ENCODE data around the gene LSS.
A peak's percentile ranks its signal among the peaks of the same experiment; 100 is the strongest.
"Not testable (repeated sequence)": the region's sequence is repeated elsewhere in the genome, so short reads cannot be mapped to it uniquely, and the experiment has no call there.

LSS gene

DNA sequence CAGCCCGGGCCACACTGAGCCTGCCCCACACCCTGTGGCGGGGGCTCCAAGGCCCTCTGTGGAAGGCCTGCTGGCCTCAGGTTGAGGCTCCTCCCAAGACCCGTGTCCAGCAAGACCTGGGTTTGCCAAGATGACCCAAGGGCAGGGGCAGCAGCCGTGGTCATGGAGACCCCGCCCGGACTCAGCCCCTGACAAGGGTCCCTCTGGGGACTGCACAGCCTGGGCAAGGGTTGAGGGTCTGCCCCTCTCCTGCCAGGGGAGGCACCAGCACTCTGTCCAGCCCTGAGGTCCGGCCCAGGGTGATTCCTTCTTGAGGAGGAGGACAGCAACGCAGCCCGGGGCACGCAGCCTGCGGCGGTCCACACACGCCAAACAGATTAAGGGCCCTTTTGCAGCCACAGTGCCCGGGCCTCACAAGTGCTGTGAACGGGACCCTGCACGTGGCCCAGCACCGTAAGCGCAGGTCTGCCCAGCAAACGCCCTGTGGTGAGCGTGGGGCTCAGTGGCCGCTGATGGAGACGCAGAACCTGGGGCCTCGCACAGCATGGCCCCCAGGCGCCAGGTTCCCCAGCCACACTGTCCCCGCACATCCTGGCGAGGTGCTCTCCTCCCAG, 47.7 kb downstream of the LSS start:
- intact Hi-C loops (cut with DNase I) = no loop called here
- peak in 3 of 10 donors; percentile 6 to 83 (median 63) for DNase-seq

DNA sequence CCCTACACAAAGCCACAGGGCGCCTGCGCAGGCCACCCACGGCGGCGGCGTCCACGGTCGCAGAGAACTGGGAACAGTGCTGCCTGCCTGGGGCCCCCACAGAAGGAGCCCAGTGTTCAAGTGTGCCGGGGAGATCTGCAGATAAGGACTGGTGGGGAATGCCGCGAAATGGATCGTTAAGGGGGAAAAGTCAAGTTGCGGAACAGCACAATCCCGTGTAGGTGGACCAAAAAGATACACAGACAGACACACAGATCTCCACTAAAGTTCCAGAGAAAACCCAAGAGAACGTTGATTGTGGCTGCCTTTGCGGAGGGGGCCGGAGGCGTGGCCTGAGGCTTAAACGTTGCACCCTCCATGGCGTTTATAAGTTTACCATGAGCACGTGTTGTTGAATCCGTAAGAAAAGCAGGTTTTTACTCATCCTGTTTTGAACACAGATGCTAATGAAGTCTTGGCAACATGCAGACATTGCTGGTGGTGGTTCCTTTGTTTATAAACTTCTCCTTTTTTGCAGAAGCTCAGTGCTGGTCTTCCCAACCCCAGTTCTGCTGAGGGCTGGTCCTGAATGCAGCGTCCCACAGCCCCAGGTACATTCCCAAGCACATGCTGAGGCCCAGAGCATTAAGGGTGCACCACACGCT, 48.4 kb downstream of the LSS start:
- DNase-seq = peak in 1 of 10 donors; percentile 68
- intact Hi-C loops (cut with DNase I) = no loop called here

DNA sequence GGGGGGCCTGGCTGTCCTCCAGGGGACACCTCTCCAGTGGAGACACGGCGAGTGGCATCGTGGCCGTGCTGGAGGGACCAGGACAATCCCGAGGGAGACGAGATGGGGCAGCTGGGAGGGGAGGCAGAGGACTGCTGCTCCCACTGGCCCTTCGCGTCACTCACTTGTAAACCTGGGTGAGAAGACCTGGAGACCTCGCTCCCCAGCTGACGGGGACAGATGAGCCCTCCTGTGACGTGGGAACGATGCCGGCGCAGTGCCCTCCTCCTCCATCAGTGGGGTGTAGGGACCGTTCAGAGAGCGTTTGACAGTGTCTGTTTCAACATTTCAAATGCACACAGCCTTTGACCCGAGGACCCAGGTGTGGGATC, 48.9 kb downstream of the LSS start:
- intact Hi-C loops (cut with DNase I) = no loop called here
- peak in 3 of 10 donors; percentile 5 to 75 (median 58) for DNase-seq

DNA sequence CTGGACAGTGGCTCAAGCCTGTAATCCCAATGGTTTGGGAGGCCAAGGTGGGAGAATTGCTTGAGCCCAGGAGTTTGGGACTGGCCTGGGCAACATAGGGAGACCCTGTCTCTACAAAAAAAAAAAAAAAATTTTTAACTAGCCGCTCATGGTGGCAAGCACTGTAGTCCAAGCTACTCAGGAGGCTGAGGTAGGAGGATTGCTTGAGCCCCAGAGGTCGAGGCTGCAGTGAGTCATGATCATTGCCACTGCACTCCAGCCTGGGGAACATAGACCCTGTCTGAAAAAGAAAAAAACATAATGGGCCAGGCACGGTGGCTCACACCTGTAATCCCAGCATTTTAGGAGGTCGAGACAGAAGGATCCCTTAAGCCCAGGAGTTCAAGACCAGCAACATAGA, 49.6 kb downstream of the LSS start:
- intact Hi-C loops (cut with DNase I) = no loop called here
- DNase-seq = peak in 1 of 10 donors; percentile 21

DNA sequence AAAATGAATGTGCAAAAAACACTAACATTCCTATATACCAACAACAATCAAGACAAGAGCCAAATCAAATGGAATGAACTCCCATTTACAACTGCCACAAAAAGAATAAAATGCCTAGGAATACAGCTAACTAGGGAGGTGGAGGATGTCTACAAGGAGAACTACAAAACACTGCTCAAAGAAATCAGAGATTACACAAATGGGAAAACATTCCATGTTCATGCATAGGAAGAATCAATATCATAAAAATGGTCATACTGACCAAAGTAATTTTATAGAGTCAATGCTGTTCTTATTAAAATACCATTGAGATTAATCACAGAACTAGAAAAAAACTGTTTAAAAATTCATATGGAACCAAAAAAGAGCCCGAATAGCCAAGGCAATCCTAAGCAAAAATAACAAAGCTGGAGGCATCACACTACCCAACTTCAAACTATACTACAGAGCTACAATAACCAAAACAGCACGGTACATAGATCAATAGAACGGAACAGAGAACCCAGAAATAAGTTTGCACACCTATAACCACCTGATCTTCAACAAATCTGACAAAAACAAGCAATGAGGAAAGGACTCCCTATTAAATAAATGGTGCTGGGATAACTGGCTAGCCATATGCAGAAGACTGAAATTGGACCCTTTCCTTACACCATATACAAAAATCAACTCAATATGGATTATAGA, 52.0 kb downstream of the LSS start:
- DNase-seq; intact Hi-C loops (cut with DNase I): not testable (repeated sequence)

DNA sequence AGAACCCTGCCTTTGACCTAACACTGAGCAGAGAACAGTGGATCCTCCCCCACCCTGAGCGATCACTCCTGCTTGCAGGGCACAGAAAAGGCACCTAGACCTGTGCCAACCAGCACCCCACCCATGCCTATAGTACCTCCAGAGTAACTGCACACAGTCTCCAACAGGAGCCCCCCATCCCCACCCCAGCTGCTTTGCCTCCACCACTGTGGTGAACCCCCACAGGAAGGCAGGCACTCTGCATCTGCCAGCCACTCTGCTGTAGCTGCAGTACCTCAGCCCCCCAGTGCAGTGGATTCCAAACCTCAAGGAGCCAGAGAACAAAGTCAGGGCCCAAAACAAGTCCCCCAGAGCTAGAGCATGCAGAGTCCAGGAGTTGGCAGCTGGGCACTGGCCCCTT, 55.0 kb downstream of the LSS start:
- peak in 1 of 10 donors; percentile 3 for DNase-seq
- intact Hi-C loops (cut with DNase I) = no loop called here

DNA sequence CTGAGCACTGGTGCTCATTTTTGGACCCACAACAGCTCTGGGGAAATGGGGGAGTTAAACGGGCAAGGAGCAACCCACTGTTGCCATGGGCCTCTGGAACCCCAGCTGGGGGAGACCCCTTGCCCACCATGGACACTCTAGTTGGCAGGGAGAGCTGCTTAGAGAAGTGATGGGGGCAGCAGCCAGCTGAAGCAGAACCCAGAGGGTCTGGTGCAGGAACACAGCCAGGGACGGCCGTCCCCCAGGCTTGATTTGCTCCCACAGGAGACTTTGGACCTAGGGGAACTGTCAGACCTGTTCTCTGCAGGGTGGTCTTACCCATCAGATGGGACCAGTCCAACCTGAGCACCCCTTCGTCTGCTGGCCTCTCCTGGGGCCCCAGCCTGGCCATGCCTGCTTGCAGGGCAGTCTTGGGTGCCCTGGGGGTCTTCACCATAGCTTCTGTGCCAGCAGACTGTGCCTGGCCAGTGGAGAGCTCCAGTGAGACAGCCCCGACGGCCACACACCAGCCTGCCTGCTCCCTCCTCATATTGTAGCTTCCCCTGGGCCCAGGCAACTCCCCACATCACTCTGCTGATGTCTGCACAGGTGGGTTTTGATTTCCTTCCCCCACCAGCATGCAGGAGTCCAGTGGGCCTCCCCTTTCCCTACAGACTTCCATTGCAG, 55.6 kb downstream of the LSS start:
- peak in 1 of 10 donors; percentile 60 for DNase-seq
- intact Hi-C loops (cut with DNase I) = no loop called here

DNA sequence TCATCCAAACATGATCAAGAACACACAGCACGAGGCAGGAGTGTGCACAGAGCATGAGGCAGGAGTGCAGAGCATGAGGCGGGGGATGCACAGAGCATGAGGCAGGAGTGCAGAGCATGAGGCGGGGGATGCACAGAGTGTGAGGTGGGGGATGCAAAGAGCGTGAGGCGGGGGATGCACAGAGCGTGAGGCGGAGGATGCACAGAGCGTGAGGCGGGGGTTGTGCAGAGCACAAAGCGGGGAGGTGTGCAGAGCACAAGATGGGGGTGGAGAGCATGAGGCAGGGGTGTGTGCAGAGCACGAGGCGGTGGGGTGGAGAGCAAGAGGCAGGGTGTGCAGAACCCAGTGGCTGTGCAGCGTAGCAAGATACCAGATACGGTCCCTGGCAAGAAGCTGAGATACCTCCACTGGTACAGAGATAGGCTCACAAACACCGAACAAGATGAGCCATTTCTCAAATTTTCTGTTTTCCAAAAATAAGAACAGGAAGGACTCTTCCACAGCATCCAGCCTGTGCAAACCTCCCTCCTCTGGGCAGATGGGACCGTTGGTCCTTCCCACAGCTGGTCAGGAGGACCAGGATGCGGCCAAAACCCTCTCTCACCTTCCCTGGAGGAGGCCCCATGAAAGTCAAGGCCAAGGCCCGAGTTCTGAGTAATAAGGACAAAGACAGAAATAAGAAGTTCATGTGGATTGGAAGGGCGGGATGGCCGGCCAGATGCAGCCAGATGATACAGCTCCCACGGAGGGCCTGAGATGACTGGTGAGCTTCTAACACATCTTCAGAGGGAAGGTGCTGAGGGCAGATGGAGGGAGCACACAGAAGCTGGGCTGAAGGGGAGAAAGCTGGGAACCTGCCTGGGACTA, 56.3 kb downstream of the LSS start:
- intact Hi-C loops (cut with DNase I) = no loop called here
- peak in 2 of 10 donors; percentile 68 to 71 for DNase-seq

DNA sequence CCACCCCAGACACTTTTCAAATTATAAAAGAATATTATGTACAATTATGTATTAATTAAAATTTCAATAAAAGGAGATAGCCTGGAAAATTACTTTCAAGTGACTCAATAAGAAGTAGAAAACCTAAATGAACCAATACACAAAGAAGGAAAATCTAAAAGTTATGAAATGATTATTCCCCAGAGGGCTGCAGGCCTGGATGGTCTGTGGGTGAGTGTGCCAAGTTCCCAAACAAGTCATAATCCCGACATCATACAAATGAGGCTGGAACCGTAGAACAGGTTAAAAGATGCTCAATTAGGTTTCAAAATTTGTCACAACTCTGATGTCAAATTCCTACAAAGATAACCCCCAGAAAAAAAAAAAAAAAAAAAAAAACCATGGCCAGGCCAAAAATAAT, 57.0 kb downstream of the LSS start:
- intact Hi-C loops (cut with DNase I) = no loop called here
- no peak for DNase-seq

DNA sequence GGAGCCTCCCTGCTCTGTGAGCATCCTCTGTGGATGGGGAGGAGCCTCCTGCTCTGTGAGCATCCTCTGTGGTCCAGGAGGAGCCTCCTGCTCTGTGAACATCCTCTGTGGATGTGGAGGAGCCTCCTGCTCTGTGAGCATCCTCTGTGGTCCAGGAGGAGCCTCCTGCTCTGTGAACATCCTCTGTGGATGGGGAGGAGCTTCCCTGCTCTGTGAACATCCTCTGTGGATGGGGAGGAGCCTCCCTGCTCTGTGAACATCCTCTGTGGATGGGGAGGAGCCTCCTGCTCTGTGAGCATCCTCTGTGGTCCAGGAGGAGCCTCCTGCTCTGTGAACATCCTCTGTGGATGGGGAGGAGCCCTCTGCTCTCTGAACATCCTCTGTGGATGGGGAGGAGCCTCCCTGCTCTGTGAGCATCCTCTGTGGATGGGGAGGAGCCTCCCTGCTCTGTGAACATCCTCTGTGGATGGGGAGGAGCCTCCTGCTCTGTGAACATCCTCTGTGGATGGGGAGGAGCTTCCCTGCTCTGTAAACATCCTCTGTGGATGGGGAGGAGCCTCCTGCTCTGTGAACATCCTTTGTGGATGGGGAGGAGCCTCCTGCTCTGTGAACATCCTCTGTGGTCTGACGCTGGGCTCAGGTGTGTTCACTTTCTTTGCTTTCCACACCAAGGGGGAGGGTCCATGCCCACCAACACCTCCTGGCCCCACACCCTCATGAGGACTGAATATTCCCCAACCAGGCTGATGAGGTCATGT, 58.0 kb downstream of the LSS start:
- peak in 3 of 10 donors; percentile 6 to 65 (median 33) for DNase-seq
- intact Hi-C loops (cut with DNase I) = not testable (repeated sequence)

DNA sequence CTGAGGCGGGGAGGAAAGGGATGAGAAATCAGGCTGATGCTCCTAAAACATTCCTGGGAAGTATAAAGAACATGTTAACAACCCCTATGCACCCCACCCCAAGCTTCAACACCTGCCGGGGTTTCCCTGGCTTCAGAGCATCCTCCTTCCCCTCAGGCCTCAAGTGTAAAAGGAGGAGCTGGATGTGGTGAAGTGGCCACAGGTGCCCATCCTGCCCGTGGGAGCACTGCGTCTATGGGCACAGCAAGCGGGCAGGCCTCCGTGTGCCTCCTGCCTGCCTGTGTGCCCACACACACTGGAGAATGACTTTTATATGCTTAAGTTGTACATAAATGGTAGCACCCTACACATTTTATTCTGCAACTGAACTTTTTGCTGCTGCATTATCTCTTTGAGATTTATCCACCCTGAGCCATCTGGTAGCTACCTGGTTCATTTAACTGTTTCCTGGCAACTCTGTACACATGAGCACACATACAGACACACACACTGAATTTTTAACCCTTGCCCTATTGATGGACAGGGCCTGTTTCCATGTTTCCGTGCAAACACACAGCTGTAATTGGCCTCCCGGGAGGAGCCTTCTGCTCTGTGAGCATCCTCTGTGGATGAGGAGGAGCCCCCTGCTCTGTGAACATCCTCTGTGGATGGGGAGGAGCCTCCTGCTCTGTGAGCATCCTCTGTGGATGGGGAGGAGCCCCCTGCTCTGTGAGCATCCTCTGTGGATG, 59.8 kb downstream of the LSS start:
- intact Hi-C loops (cut with DNase I) = no loop called here
- peak in 4 of 10 donors; percentile 5 to 80 (median 70) for DNase-seq

DNA sequence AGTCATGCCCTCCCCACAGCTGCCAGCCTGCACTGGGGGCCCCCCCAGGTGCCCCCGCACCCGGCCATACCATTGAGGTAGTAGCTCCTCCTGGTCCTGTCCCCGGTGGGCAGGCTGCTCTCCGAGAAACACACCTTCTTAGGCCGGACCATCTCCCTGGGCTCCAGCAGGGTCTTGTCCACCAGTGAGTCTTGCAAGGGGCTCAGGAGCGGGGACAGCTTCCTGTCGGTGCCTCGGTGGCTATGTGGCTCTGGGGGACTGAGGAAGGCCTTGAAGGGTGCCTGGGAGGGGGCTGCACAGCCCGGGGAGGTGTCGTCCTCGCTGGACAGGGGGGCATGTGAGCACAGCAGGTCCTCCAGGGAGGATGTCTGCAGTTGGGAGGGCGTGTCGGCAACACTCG, 60.3 kb downstream of the LSS start:
- DNase-seq = peak in 5 of 10 donors; percentile 1 to 74 (median 63)
- intact Hi-C loops (cut with DNase I) = no loop called here

DNA sequence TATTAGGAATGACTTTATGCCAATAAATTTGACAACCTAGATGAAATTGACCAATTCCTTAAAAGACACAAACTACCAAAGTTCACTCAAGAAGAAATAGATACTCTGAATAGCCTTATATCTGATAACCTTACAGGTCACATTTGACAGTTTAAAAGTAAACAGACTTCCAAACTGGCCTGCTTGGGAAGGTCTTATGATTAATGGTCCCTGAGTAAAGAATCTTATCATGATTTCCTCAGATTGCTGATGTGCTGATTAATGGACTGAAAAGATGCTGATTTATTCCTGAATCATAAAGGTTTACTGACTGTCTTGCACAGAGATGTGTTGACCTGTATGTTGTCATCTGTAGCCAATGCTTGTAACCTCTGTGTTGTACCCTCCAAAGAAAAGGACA, 63.5 kb downstream of the LSS start:
- DNase-seq = no peak
- intact Hi-C loops (cut with DNase I) = no loop called here

DNA sequence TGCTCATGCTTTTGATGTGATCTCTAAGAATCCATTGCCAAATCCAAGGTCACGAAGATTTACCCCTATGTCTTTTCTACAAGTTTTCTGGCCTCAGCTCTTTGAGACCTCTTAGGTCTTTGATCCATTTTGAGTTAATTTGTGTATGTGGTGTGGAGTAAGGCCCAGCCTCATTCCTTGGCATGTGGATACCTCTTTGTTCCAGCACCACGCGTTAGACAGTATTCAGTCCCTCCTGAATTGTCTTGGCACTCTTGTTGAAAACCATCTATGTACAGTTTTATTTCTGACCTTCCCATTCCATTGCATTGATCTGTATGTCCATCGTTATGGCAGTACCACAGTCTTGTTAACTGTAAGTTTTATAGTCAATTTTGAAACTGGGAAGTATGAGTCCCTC, 65.2 kb downstream of the LSS start:
- no peak for DNase-seq
- intact Hi-C loops (cut with DNase I) = no loop called here

DNA sequence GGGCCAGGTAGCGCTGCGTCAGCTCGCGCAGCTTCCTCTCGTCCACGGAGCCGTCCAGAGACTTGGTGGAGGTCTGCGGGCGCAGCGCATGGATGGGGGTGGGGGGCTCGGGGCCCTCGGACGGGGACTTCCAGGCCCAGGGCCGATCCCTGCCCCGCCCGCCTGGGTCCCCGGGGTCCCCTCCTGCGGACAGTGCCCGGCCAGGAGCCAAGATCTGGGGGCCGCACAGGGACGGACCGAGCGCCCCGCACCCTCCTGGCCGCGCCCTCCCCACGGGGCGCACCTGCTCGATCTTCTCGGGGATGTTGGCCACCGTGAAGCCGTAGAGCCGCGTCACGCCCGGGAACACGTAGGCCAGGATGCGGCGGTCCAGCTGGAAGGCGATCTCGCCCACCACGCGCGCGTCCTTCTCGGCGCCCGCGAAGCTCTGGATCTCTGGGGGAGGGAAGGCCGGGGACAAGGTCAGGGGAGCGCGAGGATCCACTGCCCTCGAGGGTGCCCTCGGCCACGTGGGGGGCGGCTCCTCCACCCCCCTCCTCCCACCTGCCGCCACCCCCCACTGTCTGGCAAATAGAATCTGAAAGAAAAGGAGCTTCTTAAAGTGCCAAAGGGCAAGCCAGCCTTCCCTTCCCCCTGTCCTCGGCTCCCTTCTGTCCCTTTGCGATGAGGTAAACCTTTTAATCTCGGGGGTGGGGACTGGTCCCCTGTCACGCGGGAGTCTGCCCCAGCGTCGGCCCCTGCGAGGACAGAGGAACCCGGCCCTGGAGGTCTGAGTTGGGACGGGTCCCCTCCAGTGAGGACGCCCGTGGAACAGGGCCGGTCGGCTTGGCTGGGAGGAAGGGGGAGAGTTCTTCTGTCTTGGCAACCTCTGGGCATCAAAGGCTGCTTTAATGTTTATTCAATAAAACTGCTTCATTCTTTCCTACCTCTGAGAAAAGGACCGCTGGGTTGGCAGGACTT, 66.7 kb downstream of the LSS start:
- intact Hi-C loops (cut with DNase I) = no loop called here
- peak in 6 of 10 donors; percentile 5 to 81 (median 39) for DNase-seq

DNA sequence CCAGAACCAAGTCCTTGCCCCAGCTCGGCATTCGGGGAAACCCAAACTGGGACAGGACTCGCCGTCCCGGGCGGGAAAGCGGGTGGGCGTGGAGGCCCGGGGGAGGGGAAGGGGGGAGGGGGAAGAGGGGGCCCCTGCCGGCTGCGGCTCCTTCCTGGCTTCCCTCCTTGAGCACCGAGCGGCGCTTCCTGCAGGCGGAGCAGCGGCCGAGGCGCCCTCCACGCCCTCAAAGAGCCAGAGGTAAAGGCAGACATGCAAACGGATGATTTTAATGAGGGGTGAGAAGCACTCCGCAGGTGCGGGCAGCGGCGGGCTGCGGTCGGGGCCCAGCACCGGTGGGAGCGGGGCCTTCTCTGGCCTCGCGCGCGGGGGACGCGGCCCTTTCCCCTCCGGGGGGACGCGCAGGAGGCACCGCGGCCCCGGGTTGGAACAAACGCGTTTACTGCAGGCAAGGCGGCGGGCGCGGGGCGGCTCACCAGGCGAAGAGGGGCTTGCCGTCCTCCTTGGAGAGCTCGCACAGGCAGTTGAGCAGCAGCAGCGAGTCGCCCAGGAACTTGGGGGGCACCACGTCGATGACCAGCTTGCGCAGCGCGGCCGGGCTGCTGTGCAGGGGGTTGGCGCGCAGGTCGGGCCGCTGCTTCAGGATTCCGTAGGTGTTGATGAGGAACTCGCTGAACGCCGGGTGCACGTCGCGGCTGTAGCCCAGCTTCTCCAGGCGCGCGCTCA, 67.5 kb downstream of the LSS start:
- peak in 8 of 10 donors; percentile 1 to 76 (median 6) for DNase-seq
- intact Hi-C loops (cut with DNase I) = no loop called here

DNA sequence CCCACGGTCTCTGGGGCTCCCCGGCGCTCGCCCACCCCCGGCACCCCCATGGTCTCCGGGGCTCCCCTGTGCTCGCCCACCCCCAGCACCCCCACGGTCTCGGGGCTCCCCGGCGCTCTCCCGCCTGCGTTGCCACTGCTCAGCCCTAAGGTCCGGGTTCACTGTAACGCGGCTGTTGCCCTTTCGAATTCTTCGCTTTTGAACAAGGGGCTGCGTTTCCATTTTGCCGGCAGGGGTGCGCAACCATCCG, 68.0 kb downstream of the LSS start:
- intact Hi-C loops (cut with DNase I) = no loop called here
- DNase-seq = peak in 2 of 10 donors; percentile 0 to 72

Measured in posterior cingulate gyrus (tissue), 11 donors.